ENCODE data around the gene SMG6.

GRCh38 chr17:2062571-2063183 lies 240.9 kb downstream of the SMG6 start:
- TF ChIP-seq, protein P1, sequence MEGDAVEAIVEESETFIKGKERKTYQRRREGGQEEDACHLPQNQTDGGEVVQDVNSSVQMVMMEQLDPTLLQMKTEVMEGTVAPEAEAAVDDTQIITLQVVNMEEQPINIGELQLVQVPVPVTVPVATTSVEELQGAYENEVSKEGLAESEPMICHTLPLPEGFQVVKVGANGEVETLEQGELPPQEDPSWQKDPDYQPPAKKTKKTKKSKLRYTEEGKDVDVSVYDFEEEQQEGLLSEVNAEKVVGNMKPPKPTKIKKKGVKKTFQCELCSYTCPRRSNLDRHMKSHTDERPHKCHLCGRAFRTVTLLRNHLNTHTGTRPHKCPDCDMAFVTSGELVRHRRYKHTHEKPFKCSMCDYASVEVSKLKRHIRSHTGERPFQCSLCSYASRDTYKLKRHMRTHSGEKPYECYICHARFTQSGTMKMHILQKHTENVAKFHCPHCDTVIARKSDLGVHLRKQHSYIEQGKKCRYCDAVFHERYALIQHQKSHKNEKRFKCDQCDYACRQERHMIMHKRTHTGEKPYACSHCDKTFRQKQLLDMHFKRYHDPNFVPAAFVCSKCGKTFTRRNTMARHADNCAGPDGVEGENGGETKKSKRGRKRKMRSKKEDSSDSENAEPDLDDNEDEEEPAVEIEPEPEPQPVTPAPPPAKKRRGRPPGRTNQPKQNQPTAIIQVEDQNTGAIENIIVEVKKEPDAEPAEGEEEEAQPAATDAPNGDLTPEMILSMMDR (IDR thresholded peaks at IDR 0.05; ENCODE audit: insufficient read depth, low read length, poor library complexity, severe bottlenecking): no peak
- TF ChIP-seq EZH2phosphoT487 (conservative IDR thresholded peaks at IDR 0.05; ENCODE audit: low read length): no peak
